ENCODE measurements around the gene SLC24A2.

DNA sequence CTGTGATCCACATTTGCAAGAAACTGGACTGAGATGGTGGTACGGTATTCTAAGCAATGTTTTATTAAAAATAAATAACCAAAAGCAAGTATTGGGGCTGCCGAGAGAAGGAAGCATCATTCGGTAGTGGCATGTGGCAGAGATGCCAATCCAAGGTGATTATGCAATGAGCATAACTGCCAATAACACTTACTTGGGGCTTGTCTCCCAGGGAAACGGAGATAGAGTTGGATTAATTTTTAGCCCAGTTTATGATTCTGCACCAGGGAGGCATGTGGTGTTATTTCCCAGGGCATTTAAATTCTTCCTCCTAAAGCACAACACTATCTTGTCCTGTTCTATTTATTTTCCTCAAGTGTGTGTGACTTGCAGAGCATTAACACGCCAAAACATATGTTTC, 17.9 kb downstream of the SLC24A2 start:
- TF ChIP-seq CTCF (conservative IDR thresholded peaks at IDR 0.05; ENCODE audit: low read depth in 2 of 2) (no peak), ZNF114 (CRISPR knock-in tag; IDR thresholded peaks at IDR 0.05) (no peak), POLR2AphosphoS5 (IDR thresholded peaks at IDR 0.05; ENCODE audit: low read depth) (no peak), EZH2phosphoT487 (IDR thresholded peaks at IDR 0.05; ENCODE audit: unreplicated experiment) (no peak), REST (IDR thresholded peaks at IDR 0.05; ENCODE audit: unreplicated experiment) (no peak), EZH2 (IDR thresholded peaks at IDR 0.05; ENCODE audit: low read depth, unreplicated experiment) (no peak), CREB1 (CRISPR knock-in tag; IDR thresholded peaks at IDR 0.05; ENCODE audit: low read depth) (no peak), JUNB (IDR thresholded peaks at IDR 0.05; ENCODE audit: unreplicated experiment) (no peak), ZNF331 (CRISPR knock-in tag; IDR thresholded peaks at IDR 0.05; ENCODE audit: low read depth) (no peak), STAT1 (IDR thresholded peaks at IDR 0.05; ENCODE audit: unreplicated experiment) (no peak), NANOG (IDR thresholded peaks at IDR 0.05; ENCODE audit: borderline replicate concordance) (no peak)
- TF ChIP-seq, protein P1, sequence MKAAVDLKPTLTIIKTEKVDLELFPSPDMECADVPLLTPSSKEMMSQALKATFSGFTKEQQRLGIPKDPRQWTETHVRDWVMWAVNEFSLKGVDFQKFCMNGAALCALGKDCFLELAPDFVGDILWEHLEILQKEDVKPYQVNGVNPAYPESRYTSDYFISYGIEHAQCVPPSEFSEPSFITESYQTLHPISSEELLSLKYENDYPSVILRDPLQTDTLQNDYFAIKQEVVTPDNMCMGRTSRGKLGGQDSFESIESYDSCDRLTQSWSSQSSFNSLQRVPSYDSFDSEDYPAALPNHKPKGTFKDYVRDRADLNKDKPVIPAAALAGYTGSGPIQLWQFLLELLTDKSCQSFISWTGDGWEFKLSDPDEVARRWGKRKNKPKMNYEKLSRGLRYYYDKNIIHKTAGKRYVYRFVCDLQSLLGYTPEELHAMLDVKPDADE (IDR thresholded peaks at IDR 0.05) = no peak

Data from GM23338 (cell line).